ENCODE measurements around the gene LRFN5.

- TF ChIP-seq, protein P1, sequence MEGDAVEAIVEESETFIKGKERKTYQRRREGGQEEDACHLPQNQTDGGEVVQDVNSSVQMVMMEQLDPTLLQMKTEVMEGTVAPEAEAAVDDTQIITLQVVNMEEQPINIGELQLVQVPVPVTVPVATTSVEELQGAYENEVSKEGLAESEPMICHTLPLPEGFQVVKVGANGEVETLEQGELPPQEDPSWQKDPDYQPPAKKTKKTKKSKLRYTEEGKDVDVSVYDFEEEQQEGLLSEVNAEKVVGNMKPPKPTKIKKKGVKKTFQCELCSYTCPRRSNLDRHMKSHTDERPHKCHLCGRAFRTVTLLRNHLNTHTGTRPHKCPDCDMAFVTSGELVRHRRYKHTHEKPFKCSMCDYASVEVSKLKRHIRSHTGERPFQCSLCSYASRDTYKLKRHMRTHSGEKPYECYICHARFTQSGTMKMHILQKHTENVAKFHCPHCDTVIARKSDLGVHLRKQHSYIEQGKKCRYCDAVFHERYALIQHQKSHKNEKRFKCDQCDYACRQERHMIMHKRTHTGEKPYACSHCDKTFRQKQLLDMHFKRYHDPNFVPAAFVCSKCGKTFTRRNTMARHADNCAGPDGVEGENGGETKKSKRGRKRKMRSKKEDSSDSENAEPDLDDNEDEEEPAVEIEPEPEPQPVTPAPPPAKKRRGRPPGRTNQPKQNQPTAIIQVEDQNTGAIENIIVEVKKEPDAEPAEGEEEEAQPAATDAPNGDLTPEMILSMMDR (IDR thresholded peaks at IDR 0.05), result no peak
- no peak for TF ChIP-seq POLR2A (IDR thresholded peaks at IDR 0.05)
Measured at GRCh38 chr14:41875116-41875515, 268.4 kb downstream of the LRFN5 start.
